HEK293T (cell line): ENCODE data around the gene STAB1.

Experiments used
- CTCF ChIA-PET: fragments of 350-600 bp; formaldehyde crosslinking; extraction: SDS; loops from one replicate; lab custom pipeline; 2021; ENCODE audit warnings: antibody characterized with exemption, inconsistent platforms; lab: Yijun Ruan, JAX
- POLR2A ChIA-PET: fragments of 350-600 bp; formaldehyde crosslinking; extraction: SDS; loops from one replicate; lab custom pipeline; 2020; ENCODE audit warnings: antibody characterized with exemption, inconsistent platforms; lab: Yijun Ruan, JAX
- DNase-seq: peaks from one replicate; pipeline ENCODE4 v3.0.0; 2012; ENCODE audit warnings: mixed read lengths; ENCODE audit errors: extremely low spot score
- ARNT ChIP-seq: fragments of 450-650 bp; IDR thresholded peaks from 2 replicates; pipeline ENCODE4 v1.6.1; 2017; ENCODE audit warnings: mild to moderate bottlenecking
- BHLHE40 ChIP-seq: fragments of 450-650 bp; IDR thresholded peaks from 2 replicates; pipeline ENCODE4 v1.6.1; 2016; ENCODE audit warnings: mild to moderate bottlenecking, moderate library complexity, borderline replicate concordance
- CTBP1 ChIP-seq: fragments of 450-650 bp; IDR thresholded peaks from 2 replicates; pipeline ENCODE4 v1.6.1; 2016; ENCODE audit warnings: borderline replicate concordance
- ELF4 ChIP-seq: fragments of 450-650 bp; IDR thresholded peaks from 2 replicates; pipeline ENCODE4 v1.6.1; 2017; ENCODE audit warnings: antibody characterized with exemption
- FOXA1 ChIP-seq: fragments of 450-650 bp; IDR thresholded peaks from 2 replicates; pipeline ENCODE4 v1.6.1; 2016; ENCODE audit warnings: mild to moderate bottlenecking
- FOXK2 ChIP-seq: fragments of 450-650 bp; IDR thresholded peaks from 2 replicates; pipeline ENCODE4 v1.6.1; 2016; ENCODE audit warnings: mild to moderate bottlenecking
- FOXM1 ChIP-seq: fragments of 450-650 bp; IDR thresholded peaks from 2 replicates; pipeline ENCODE4 v1.6.1; 2017; ENCODE audit warnings: mild to moderate bottlenecking, borderline replicate concordance
- HDGF ChIP-seq: fragments of 450-650 bp; IDR thresholded peaks from 2 replicates; pipeline ENCODE4 v1.6.1; 2017; ENCODE audit warnings: antibody characterized with exemption, borderline replicate concordance
- L3MBTL2 ChIP-seq: fragments of 450-650 bp; conservative IDR thresholded peaks from 2 replicates; pipeline ENCODE4 v1.6.1; 2016; ENCODE audit warnings: mild to moderate bottlenecking
- LEF1 ChIP-seq: fragments of 450-650 bp; IDR thresholded peaks from 2 replicates; pipeline ENCODE4 v1.6.1; 2017; ENCODE audit warnings: mild to moderate bottlenecking, borderline replicate concordance
- NFRKB ChIP-seq: fragments of 450-650 bp; IDR thresholded peaks from 2 replicates; pipeline ENCODE4 v1.6.1; 2016; ENCODE audit warnings: mild to moderate bottlenecking, moderate library complexity
- SP1 ChIP-seq: fragments of 450-650 bp; IDR thresholded peaks from 2 replicates; pipeline ENCODE4 v1.6.1; 2017
- SUZ12 ChIP-seq: fragments of 450-650 bp; IDR thresholded peaks from 2 replicates; pipeline ENCODE4 v1.6.1; 2016; ENCODE audit warnings: mild to moderate bottlenecking
- TARDBP ChIP-seq: fragments of 450-650 bp; IDR thresholded peaks from 2 replicates; pipeline ENCODE4 v1.6.1; 2016
- ZNF384 ChIP-seq: fragments of 450-650 bp; IDR thresholded peaks from 2 replicates; pipeline ENCODE4 v1.6.1; 2016
- TF ChIP-seq, protein P1 (sequence below): fragments of 450-650 bp; IDR thresholded peaks from 2 replicates; pipeline ENCODE4 v1.6.1; 2016

STAB1 gene

DNA sequence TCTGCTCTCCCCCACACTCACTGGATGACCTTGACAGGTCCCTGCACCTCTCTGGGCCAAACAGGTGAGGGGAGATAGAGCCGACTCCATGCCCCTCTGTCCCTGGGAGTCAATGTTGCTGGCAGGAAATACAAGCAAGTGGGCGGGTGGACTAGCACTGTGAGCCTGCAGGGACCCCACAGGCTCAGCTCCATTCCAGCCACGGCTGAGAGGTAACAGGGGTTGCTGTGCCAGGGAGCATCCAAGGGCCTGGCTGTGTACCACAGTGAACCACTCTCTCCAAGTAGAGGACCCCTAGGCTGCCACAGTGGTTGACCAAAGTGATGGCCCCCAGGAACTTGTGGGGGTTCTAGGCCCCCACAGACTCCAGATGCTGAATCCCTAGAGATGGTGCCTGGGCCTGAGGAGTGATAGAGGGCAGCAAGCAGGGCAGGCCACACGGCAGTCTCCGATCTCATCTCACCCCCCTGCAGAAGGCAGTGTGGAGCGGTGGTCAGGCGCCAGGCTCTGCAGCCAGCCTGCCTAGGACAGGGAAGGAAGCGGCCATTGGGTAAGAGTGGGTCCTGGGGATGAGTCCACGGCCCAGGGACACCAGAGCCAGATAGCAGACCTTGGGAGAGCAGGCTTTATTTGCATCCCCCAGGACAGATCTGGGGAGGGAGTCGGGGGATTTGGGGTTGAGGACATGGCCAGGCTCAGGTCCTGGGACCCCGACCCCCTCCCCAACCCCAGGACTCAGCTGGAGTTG is 44.5 kb upstream of the STAB1 start:
- TF ChIP-seq BHLHE40 (no peak), ELF4 (no peak), FOXA1 (no peak), FOXK2 (no peak), L3MBTL2 (no peak), FOXM1 (no peak), LEF1 (no peak), TARDBP (no peak), CTBP1 (no peak), ARNT (no peak), SUZ12 (no peak), NFRKB (no peak), HDGF (no peak), ZNF384 (no peak), SP1 (no peak)
- TF ChIP-seq, protein P1, sequence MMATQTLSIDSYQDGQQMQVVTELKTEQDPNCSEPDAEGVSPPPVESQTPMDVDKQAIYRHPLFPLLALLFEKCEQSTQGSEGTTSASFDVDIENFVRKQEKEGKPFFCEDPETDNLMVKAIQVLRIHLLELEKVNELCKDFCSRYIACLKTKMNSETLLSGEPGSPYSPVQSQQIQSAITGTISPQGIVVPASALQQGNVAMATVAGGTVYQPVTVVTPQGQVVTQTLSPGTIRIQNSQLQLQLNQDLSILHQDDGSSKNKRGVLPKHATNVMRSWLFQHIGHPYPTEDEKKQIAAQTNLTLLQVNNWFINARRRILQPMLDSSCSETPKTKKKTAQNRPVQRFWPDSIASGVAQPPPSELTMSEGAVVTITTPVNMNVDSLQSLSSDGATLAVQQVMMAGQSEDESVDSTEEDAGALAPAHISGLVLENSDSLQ, result no peak
- CTCF ChIA-PET, result interaction anchor here (1.2 kb wide), 1 partner anchor 23 kb away, joined by 6 read pairs; no protein-coding TSS in a partner anchor
- POLR2A ChIA-PET, result no interaction called here
- DNase-seq, result no peak

DNA sequence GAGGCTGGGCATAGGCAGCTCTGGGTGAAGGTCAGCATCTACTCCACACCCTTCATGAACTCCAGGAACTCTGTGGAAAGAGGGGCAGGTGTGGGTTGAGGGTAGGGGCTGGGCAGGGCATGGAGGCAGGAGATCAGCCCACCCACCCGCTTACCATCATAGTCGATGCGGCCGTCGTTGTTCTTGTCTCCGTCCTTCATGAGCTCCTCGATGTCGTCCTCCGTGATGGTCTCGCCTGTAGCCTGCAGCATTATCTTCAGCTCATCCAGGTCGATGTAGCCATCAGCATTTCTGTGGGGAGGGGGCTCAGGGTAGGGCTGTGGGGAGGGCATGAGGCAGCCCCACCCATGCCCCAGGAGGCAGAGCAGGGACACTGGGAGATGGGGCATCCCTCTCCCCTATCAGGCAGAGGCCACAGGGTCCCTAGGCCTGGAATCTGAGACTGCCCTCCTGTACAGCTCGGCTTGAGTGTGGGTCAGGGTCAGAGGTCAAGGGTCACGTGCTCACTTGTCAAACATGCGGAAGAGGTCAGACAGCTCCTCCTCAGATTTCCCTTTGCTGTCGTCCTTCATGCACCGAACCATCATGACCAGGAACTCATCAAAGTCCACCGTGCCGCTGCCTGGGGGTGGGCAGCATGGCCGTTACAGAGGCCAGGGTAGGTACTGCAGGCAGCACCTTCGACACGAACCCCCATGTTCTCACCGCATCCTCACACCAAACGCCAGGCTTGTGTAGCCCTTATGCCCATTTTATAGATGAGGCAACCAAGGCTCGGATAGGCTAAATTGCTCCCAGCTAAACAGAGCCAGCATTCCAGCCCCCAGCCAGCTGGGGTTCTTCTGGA is 43.7 kb upstream of the STAB1 start:
- DNase-seq, result no peak
- POLR2A ChIA-PET, result no interaction called here
- CTCF ChIA-PET, result interaction anchor here (0.6 to 1.2 kb wide), 3 partner anchors 23 to 287 kb away, joined by 3 to 6 read pairs (median 5); no protein-coding TSS in a partner anchor
- TF ChIP-seq FOXK2 (no peak), FOXA1 (no peak), HDGF (no peak)

DNA sequence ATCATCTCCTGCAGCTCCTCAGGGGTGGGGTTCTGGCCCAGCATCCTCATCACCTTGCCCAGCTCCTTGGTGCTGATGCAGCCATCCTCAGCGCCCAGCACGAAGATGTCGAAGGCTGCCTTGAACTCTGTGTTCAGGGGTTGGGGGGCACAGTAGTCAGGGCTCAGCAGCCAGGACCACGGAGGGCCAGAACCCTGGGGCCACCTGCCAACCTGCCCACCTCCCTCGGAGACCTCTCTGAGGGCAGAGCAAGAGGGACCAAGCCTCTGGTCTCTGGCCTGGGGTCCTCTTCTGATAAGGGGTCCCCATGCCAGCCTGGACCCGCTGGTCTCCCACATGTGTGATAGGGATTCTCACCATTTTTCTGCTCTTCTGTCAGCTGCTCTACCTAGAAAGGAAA is 43.0 kb upstream of the STAB1 start:
- TF ChIP-seq SP1 (no peak), ELF4 (no peak), HDGF (no peak), TARDBP (no peak), BHLHE40 (no peak), LEF1 (no peak), L3MBTL2 (no peak), NFRKB (no peak), FOXM1 (no peak), FOXA1 (no peak)
- TF ChIP-seq, protein P1, result no peak
- CTCF ChIA-PET, result interaction anchor here (0.6 to 0.9 kb wide), 2 partner anchors 40 to 288 kb away, joined by 3 to 5 read pairs; no protein-coding TSS in a partner anchor
- POLR2A ChIA-PET, result no interaction called here

DNA sequence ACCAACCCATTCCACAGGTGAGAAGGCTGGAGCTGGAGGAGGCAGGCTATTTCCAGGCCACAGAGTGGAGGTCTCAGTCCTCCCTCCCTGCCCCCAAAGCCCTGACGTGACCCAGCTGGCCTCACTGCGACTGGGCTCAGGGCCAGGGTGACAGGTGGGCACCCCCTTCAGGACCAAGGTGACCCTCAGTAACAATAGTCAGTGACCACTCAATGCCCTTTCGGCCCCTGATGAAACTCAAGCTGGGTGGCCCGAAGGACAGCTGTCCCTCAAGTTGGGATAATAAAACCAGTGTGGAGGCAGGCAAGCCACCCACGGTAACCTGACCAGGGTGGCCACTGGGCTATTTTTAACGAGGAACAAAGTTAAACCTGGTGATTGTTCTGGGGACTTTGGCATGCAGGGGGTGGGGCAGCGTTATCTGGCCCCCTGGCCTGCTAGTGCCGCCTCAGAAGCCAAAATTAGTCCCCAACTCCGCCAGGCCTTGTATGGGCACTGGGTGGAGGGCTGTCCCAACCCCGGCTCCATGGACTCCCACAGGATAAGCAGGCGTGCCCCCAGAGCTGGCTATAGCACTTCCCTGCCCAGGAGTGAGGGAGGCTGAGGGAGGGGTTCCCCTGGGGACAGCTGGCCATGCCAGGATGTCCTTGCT is 42.4 kb upstream of the STAB1 start:
- CTCF ChIA-PET, result interaction anchor here (0.9 kb wide), 1 partner anchor 41 kb away, joined by 5 read pairs; no protein-coding TSS in a partner anchor
- POLR2A ChIA-PET, result interaction anchor here (1.5 kb wide), 1 partner anchor 20 kb away, joined by 4 read pairs; no protein-coding TSS in a partner anchor
- TF ChIP-seq BHLHE40 (no peak), TARDBP (no peak), LEF1 (no peak), NFRKB (no peak), L3MBTL2 (no peak), HDGF (no peak), CTBP1 (no peak), FOXK2 (no peak), FOXM1 (no peak), SUZ12 (no peak), ZNF384 (no peak), ELF4 (no peak)
- TF ChIP-seq, protein P1, result no peak
- DNase-seq, result no peak

More for the DNA sequence above, 43.0 kb upstream of the STAB1 start:
- DNase-seq, result no peak

DNA sequence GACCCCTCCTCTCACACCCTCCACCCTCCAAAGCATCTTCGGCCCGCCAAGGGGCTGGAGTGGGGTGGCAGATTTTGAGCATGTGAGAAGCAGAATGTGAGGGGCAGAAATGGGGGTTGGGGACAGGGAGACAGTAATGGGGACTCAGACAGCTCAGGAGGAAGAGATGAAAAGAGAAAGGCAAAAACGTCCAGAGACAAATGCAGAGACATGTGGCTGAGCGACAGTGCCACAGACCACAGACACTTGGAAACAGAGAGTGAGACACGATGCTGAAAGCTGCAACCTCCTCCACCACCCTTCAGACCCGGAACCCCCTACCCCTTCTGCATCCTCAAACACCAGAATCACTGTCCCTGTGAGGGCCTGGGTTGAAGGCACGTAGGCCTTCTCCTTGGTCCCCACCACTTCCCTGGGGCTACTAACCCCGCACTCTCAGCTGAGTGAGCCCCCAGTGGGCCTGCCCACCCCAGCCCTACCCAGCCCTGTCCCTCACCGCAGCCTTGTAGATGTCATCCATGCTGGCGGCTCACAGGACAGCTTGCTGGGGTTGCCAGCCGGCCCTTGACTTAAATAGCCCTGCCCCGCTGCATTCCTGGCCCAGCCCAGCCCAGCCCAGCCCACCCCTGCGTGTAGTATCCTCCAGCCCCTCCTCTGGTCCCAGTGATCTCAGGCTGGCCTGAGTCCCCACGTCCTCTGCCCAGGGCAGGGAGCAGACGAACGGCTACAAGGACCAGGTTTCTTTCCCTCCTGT is 41.5 kb upstream of the STAB1 start, which contains the start of gene TNNC1:
TNNC1 (minus strand) TSS at position 546 of the 754 bp plus-strand sequence; CDS start at position 520, 26 bp downstream.
- ChIA-PET CTCF (interaction anchor here (0.5 kb wide), 1 partner anchor 17 kb away, joined by 3 read pairs; no protein-coding TSS in a partner anchor), POLR2A (interaction anchor here (1.1 to 1.6 kb wide), 3 partner anchors 9 to 83 kb away, joined by 3 to 4 read pairs (median 3); partner anchors contain the start of genes SEMA3G and UQCC5)
- TF ChIP-seq ELF4, result no peak
- no peak for TF ChIP-seq SUZ12
- no peak for TF ChIP-seq ZNF384
- no peak for TF ChIP-seq FOXA1
- no peak for TF ChIP-seq ARNT
- TF ChIP-seq NFRKB, result no peak
- TF ChIP-seq L3MBTL2, result no peak
- TF ChIP-seq TARDBP, result no peak
- no peak for TF ChIP-seq CTBP1
- TF ChIP-seq LEF1, result no peak
- no peak for TF ChIP-seq HDGF
- no peak for TF ChIP-seq BHLHE40
- no peak for TF ChIP-seq FOXK2
- TF ChIP-seq, protein P1, result no peak
- no peak for TF ChIP-seq SP1
- TF ChIP-seq FOXM1, result no peak
- no peak for DNase-seq
